DOHH2 (cell line): ENCODE data around the gene APH1B.

Experiments
- H3F3A ChIP-seq: fragments of 200-600 bp; sonication (generic), shearing (Covaris generic); 2 replicates; pipeline ENCODE4 v1.6.0; 2016; ENCODE audit warnings: antibody characterized with exemption, mild to moderate bottlenecking; ENCODE audit not compliant: control insufficient read depth, insufficient read depth
- H3K27ac ChIP-seq: fragments of 200-600 bp; sonication (generic); 2 replicates; pipeline ENCODE4 v1.5.1; 2014; ENCODE audit warnings: low read depth, mild to moderate bottlenecking, low read length, moderate library complexity
- H3K27me3 ChIP-seq: fragments of 200-600 bp; sonication (generic); 2 replicates; pipeline ENCODE4 v1.6.1; 2014; ENCODE audit warnings: mild to moderate bottlenecking, low read length, mixed read lengths; ENCODE audit not compliant: control insufficient read depth
- H3K36me3 ChIP-seq: fragments of 200-600 bp; sonication (generic); 2 replicates; pipeline ENCODE4 v1.6.1; 2014; ENCODE audit warnings: mild to moderate bottlenecking, low read length, moderate library complexity, mixed read lengths; ENCODE audit not compliant: control insufficient read depth
- H3K4me1 ChIP-seq: fragments of 200-600 bp; sonication (generic); 2 replicates; pipeline ENCODE4 v1.6.1; 2014; ENCODE audit warnings: mild to moderate bottlenecking, low read length, mixed read lengths; ENCODE audit not compliant: control insufficient read depth
- H3K4me2 ChIP-seq: fragments of 200-600 bp; sonication (generic); 2 replicates; pipeline ENCODE4 v1.6.0; 2014; ENCODE audit warnings: mild to moderate bottlenecking, low read length, moderate library complexity
- H3K4me3 ChIP-seq: fragments of 200-600 bp; sonication (generic); 2 replicates; pipeline ENCODE4 v1.5.1; 2014; ENCODE audit warnings: mild to moderate bottlenecking, low read length, mixed read lengths
- H3K79me2 ChIP-seq: fragments of 200-600 bp; sonication (generic); 2 replicates; pipeline ENCODE4 v1.6.1; 2014; ENCODE audit warnings: mild to moderate bottlenecking, low read length, mixed read lengths; ENCODE audit not compliant: control insufficient read depth
- H3K9me2 ChIP-seq: fragments of 200-600 bp; sonication (generic); replicated peaks from 2 replicates; pipeline ENCODE4 v1.6.1; 2014; ENCODE audit warnings: mild to moderate bottlenecking, low read length, mixed read lengths; ENCODE audit not compliant: control insufficient read depth
- H3K9me3 ChIP-seq: fragments of 200-600 bp; sonication (generic); 2 replicates; pipeline ENCODE4 v1.6.1; 2014; ENCODE audit warnings: antibody characterized with exemption, low read length, mixed read lengths; ENCODE audit not compliant: control insufficient read depth, insufficient read depth
- H4K20me1 ChIP-seq: fragments of 200-600 bp; sonication (generic); 2 replicates; pipeline ENCODE4 v1.6.0; 2014; ENCODE audit warnings: low read depth, mild to moderate bottlenecking, antibody characterized with exemption, low read length, moderate library complexity; ENCODE audit not compliant: control insufficient read depth, insufficient read depth
- CTCF ChIP-seq: fragments of 200-600 bp; sonication (generic); IDR thresholded peaks from one replicate; pipeline ENCODE4 v1.5.1; 2014; ENCODE audit warnings: antibody characterized with exemption, mild to moderate bottlenecking, low read depth, low read length; ENCODE audit not compliant: poor library complexity, severe bottlenecking
- EZH2phosphoT487 ChIP-seq: fragments of 200-600 bp; sonication (generic); IDR thresholded peaks from 2 replicates; pipeline ENCODE4 v1.6.1; 2017; ENCODE audit warnings: borderline replicate concordance, mild to moderate bottlenecking, antibody characterized with exemption, low read length, moderate library complexity, mixed read lengths

The APH1B gene

DNA sequence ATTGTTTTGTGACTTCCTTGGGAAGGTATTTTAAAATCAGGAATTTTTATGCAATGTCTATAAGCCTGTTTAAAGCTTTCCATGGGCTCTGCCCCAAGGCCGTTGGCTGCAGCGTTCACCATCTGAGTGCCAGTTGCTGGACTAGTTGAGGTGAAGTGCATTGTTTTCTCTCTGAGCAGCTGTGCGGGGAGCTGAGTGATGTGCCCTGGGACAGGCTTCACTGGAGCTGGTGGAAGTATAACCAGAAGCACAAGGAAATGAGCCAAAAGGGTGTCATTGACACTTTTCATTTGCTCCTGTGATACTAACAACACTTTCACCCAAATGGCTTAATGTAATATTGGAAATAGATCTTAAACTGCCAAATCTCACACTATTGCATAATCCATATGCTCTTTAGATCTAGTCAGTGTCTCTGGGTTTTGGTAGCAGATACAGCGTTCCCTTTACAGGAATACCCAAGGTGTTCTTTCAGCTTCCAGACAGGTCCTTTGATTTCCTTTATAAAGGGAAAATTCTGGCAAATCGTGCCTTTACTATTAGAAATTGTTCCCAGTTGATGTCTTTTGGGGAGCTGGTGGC, 29.2 kb downstream of the APH1B start:
- no peaks in the 10 kb centered on the region for H3K4me1 ChIP-seq
- H3K9me3 ChIP-seq = no peaks in the 10 kb centered on the region
- no peak overlapping the region for H3K4me2 ChIP-seq
- H3K9me2 ChIP-seq = no peaks in the 10 kb centered on the region
- H3K27ac ChIP-seq = no peak overlapping the region
- H3K4me3 ChIP-seq = no peak overlapping the region
- H4K20me1 ChIP-seq = no peaks in the 10 kb centered on the region
- no peaks in the 10 kb centered on the region for H3F3A ChIP-seq
- H3K36me3 ChIP-seq = peaks cover 17% of the 10 kb centered on the region
- no peaks in the 10 kb centered on the region for H3K27me3 ChIP-seq
- H3K79me2 ChIP-seq = no peaks in the 10 kb centered on the region
- no peak for TF ChIP-seq CTCF
- TF ChIP-seq EZH2phosphoT487 = no peak

GRCh38 chr15:63308491-63308890, 31.1 kb downstream of the APH1B start:
- Histone ChIP-seq H3K27ac (no peak overlapping the region), H3K4me3 (no peak overlapping the region), H3F3A (no peaks in the 10 kb centered on the region), H3K36me3 (peaks cover 8% of the 10 kb centered on the region), H3K4me2 (no peak overlapping the region), H3K27me3 (no peaks in the 10 kb centered on the region), H3K9me3 (no peaks in the 10 kb centered on the region), H3K9me2 (no peaks in the 10 kb centered on the region), H3K4me1 (no peaks in the 10 kb centered on the region), H4K20me1 (no peaks in the 10 kb centered on the region), H3K79me2 (no peaks in the 10 kb centered on the region)
- no peak for TF ChIP-seq EZH2phosphoT487
- no peak for TF ChIP-seq CTCF

- Histone ChIP-seq H3K9me2 (no peaks in the 10 kb centered on the region), H3K27me3 (no peaks in the 10 kb centered on the region), H3F3A (no peaks in the 10 kb centered on the region), H3K36me3 (peaks cover 8% of the 10 kb centered on the region), H4K20me1 (no peaks in the 10 kb centered on the region), H3K4me1 (no peaks in the 10 kb centered on the region), H3K27ac (no peak overlapping the region), H3K4me3 (no peak overlapping the region), H3K79me2 (no peaks in the 10 kb centered on the region), H3K4me2 (no peak overlapping the region), H3K9me3 (no peaks in the 10 kb centered on the region)
- no peak for TF ChIP-seq CTCF
- TF ChIP-seq EZH2phosphoT487 = no peak
Observed at GRCh38 chr15:63308947-63309346, 31.5 kb downstream of the APH1B start.
